Esophagus squamous epithelium (tissue), 5 donors: ENCODE results near the gene NLGN1. TPM values are rescaled to one million over a fixed set of nuclear protein-coding genes. Genes with fewer than 3 reads are reported as not detected.

Experiments
- DNase-seq: peaks from one replicate; lab custom pipeline; 2025; lab: John Stamatoyannopoulos, UW
- H3K27ac ChIP-seq, 4 donors: fragments of 200-600 bp; sonication (generic); one replicate each; pipeline ENCODE4 v1.5.1; 2016 to 2019; ENCODE audit warnings: mild to moderate bottlenecking in 1 of 4
- H3K27me3 ChIP-seq, 4 donors: fragments of 200-600 bp; sonication (generic); 1 replicate in 3 of 4; 2 replicates in 1 of 4; pipeline versions ENCODE4 v1.5.1 to v1.6.0; 2017 to 2021; ENCODE audit warnings: antibody characterized with exemption in 1 of 4
- H3K36me3 ChIP-seq, 3 donors: fragments of 200-600 bp; sonication (generic); one replicate each; pipeline ENCODE4 v1.5.1; 2016 to 2019
- H3K4me1 ChIP-seq, 3 donors: fragments of 200-600 bp; sonication (generic); one replicate each; pipeline ENCODE4 v1.5.1; 2017 to 2019
- H3K4me3 ChIP-seq, 4 donors: fragments of 200-600 bp; sonication (generic); 1 replicate in 3 of 4; 2 replicates in 1 of 4; pipeline ENCODE4 v1.5.1; 2016 to 2019; ENCODE audit warnings: mild to moderate bottlenecking in 2 of 4, moderate library complexity in 1 of 4
- H3K9me3 ChIP-seq, 3 donors: fragments of 200-600 bp; sonication (generic); one replicate each; pipeline ENCODE4 v1.5.1; 2016 to 2019
- CTCF ChIP-seq, 6 experiments: fragments of 450-650 bp in 4 of 6; fragments of 200-600 bp in 2 of 6; sonication (generic) in 2 of 6; IDR thresholded peaks; one replicate each; pipeline ENCODE4 v1.5.1; 2016 to 2019; ENCODE audit warnings: antibody characterized with exemption in 6 of 6, mild to moderate bottlenecking in 4 of 6, moderate library complexity in 4 of 6
- POLR2A ChIP-seq, 4 donors: fragments of 450-650 bp; IDR thresholded peaks; one replicate each; pipeline ENCODE4 v1.6.1; 2017; ENCODE audit warnings: antibody characterized with exemption in 4 of 4, mild to moderate bottlenecking in 4 of 4, moderate library complexity in 3 of 4
- whole genome bisulfite sequencing, 2 donors: methylation state at CpG; one replicate each; pipeline ENCODE4 v1.1.5; 2018; 5-methylcytosine and 5-hydroxymethylcytosine counted together
- intact Hi-C: fragments of 100-400 bp; cut with DNase I; formaldehyde crosslinking; loops from one replicate; pipeline ENCODE4 v1.15.0; 2022
- total RNA-seq, 4 donors: library from RNA; depleted of rRNA; stranded (reverse); fragments of >200 nt; gene quantifications; one replicate each; pipeline ENCODE4 v1.1.0, GENCODE V29; 2016
- donor health status: DM: yes; HTN: yes; CAD: no.

NLGN1 gene
- total RNA-seq, 4 donors from 2014 or later = 0.34 to 12.6 (median 2.9) TPM

- Histone ChIP-seq H3K4me1 (no peaks in the 10 kb centered on the region), H3K4me3 (no peak overlapping the region), H3K9me3 (no peaks in the 10 kb centered on the region), H3K36me3 (no peaks in the 10 kb centered on the region), H3K27me3 (no peaks in the 10 kb centered on the region), H3K27ac (no peak overlapping the region)
- DNase-seq = no peak
- TF ChIP-seq CTCF (IDR thresholded peaks at IDR 0.05) = no peak
- no peak for TF ChIP-seq POLR2A (IDR thresholded peaks at IDR 0.05)
- WGBS, 2 donors = 70 to 80% methylated on average over 1 to 2 of the region's 6 CpGs
- intact Hi-C loops = no loop called here
These were observed 561.3 kb downstream of the NLGN1 start for GRCh38 chr3:173958805-173959204.

GRCh38 chr3:173970281-173970680, 572.7 kb downstream of the NLGN1 start:
- no peak overlapping the region for H3K27ac ChIP-seq
- intact Hi-C loops = no loop called here

GRCh38 chr3:173976281-173976680, 578.7 kb downstream of the NLGN1 start:
- no peaks in the 10 kb centered on the region for H3K9me3 ChIP-seq
- 81 to 85% methylated on average over 1 of the region's 1 CpG for WGBS, 2 donors
- no peak for DNase-seq
- no peaks in the 10 kb centered on the region for H3K36me3 ChIP-seq
- H3K4me3 ChIP-seq = no peak overlapping the region
- no peak for TF ChIP-seq CTCF (IDR thresholded peaks at IDR 0.05)
- TF ChIP-seq POLR2A (IDR thresholded peaks at IDR 0.05) = no peak
- no peaks in the 10 kb centered on the region for H3K27me3 ChIP-seq
- no peak overlapping the region for H3K27ac ChIP-seq
- intact Hi-C loops = no loop called here
- H3K4me1 ChIP-seq = no peaks in the 10 kb centered on the region

More at GRCh38 chr3:173970281-173970680, 572.7 kb downstream of the NLGN1 start:
- DNase-seq = no peak
- H3K36me3 ChIP-seq = no peaks in the 10 kb centered on the region
- H3K4me1 ChIP-seq = no peaks in the 10 kb centered on the region
- H3K9me3 ChIP-seq = no peaks in the 10 kb centered on the region
- TF ChIP-seq CTCF (IDR thresholded peaks at IDR 0.05) (no peak), POLR2A (IDR thresholded peaks at IDR 0.05) (no peak)
- 71 to 85% methylated on average over 4 of the region's 4 CpGs for WGBS, 2 donors
- H3K27me3 ChIP-seq = no peaks in the 10 kb centered on the region
- H3K4me3 ChIP-seq = no peak overlapping the region

- no peak overlapping the region for H3K4me3 ChIP-seq
- TF ChIP-seq POLR2A (IDR thresholded peaks at IDR 0.05) (no peak), CTCF (IDR thresholded peaks at IDR 0.05) (no peak)
- WGBS, 2 donors = 32 to 43% methylated on average over 2 of the region's 2 CpGs
- DNase-seq = no peak
- no peaks in the 10 kb centered on the region for H3K36me3 ChIP-seq
- intact Hi-C loops = no loop called here
- H3K4me1 ChIP-seq = no peaks in the 10 kb centered on the region
- no peaks in the 10 kb centered on the region for H3K9me3 ChIP-seq
- no peak overlapping the region for H3K27ac ChIP-seq
- H3K27me3 ChIP-seq = no peaks in the 10 kb centered on the region
These were observed 580.2 kb downstream of the NLGN1 start for GRCh38 chr3:173977747-173978146.

GRCh38 chr3:173983343-173983742, 585.8 kb downstream of the NLGN1 start:
- no peak for TF ChIP-seq POLR2A (IDR thresholded peaks at IDR 0.05)
- no peak for TF ChIP-seq CTCF (IDR thresholded peaks at IDR 0.05)
- Histone ChIP-seq H3K27ac (no peak overlapping the region), H3K27me3 (no peaks in the 10 kb centered on the region), H3K4me3 (no peak overlapping the region), H3K4me1 (no peaks in the 10 kb centered on the region), H3K36me3 (no peaks in the 10 kb centered on the region), H3K9me3 (no peaks in the 10 kb centered on the region)
- intact Hi-C loops = no loop called here
- 37 to 54% methylated on average over 2 of the region's 2 CpGs for WGBS, 2 donors
- no peak for DNase-seq
